GM10266 (cell line): ENCODE measurements around the gene TRIL.

Source experiments
- DNase-seq: peaks from one replicate; pipeline ENCODE4 v3.0.0; 2012; ENCODE audit errors: extremely low spot score
- CTCF ChIP-seq: IDR thresholded peaks from 2 replicates; pipeline ENCODE4 v1.5.1; 2012; ENCODE audit warnings: mild to moderate bottlenecking, low read depth; ENCODE audit not compliant: control insufficient read depth, insufficient read depth; ENCODE audit errors: missing control alignments

Gene TRIL

GRCh38 chr7:28955718-28956607 is 2.2 kb downstream of the TRIL start:
- peak; percentile 42 for TF ChIP-seq CTCF
- peak; percentile 38 for DNase-seq

- peak; percentile 24 for DNase-seq
- TF ChIP-seq CTCF: no peak
These were observed 2.8 kb downstream of the TRIL start for GRCh38 chr7:28955356-28955717.

- DNase-seq: peak; percentile 24
- TF ChIP-seq CTCF: no peak
These were observed 3.2 kb downstream of the TRIL start for GRCh38 chr7:28954946-28955345.

GRCh38 chr7:28954471-28954870 is 3.7 kb downstream of the TRIL start:
- DNase-seq: no peak
- no peak for TF ChIP-seq CTCF

- no peak for TF ChIP-seq CTCF
- no peak for DNase-seq
These were observed 4.5 kb downstream of the TRIL start for GRCh38 chr7:28953633-28954032.

- TF ChIP-seq CTCF: no peak
- DNase-seq: no peak
These were observed 16.0 kb downstream of the TRIL start for GRCh38 chr7:28942168-28942567.

GRCh38 chr7:28941633-28942032 is 16.5 kb downstream of the TRIL start:
- no peak for TF ChIP-seq CTCF
- DNase-seq: no peak
